Kidney (tissue), 14 donors: ENCODE measurements around the gene KASH5. TPM values are rescaled to one million over a fixed set of nuclear protein-coding genes. Genes with fewer than 3 reads are reported as not detected.
A peak's percentile ranks its signal among the peaks of the same experiment; 100 is the strongest.

Experiments used
- DNase-seq, 5 donors: peaks; one replicate each; pipeline ENCODE4 v3.0.0-alpha.2; 2013 to 2020
- FAIRE-seq: peaks from 2 replicates; lab custom pipeline; 2012; peaks lifted over from hg19 to GRCh38; lab: Jason Lieb, UNC
- H3K27ac ChIP-seq, 2 donors: one replicate each; pipeline ENCODE4 v1.7.0; 2013; ENCODE audit warnings: low read depth in 2 of 2, low read length in 2 of 2, inconsistent platforms in 1 of 2
- H3K27me3 ChIP-seq: one replicate; pipeline ENCODE4 v1.7.1; 2013; ENCODE audit warnings: low read length, inconsistent platforms; ENCODE audit not compliant: control insufficient read depth, insufficient read depth
- H3K36me3 ChIP-seq, 3 donors: one replicate each; pipeline versions ENCODE4 v1.7.0 to v1.7.1; 2013; ENCODE audit warnings: low read length in 3 of 3, control low read depth in 1 of 3, inconsistent platforms in 1 of 3; ENCODE audit not compliant: insufficient read depth in 3 of 3, control insufficient read depth in 2 of 3
- H3K4me1 ChIP-seq, 3 donors: one replicate each; pipeline versions ENCODE4 v1.7.0 to v1.7.1; 2013; ENCODE audit warnings: low read length in 3 of 3, inconsistent platforms in 1 of 3, low read depth in 1 of 3; ENCODE audit not compliant: control insufficient read depth in 2 of 3, insufficient read depth in 2 of 3
- H3K4me3 ChIP-seq, 3 donors: one replicate each; pipeline versions ENCODE4 v1.7.0 to v1.8.1; 2013; ENCODE audit warnings: low read length in 3 of 3, control low read depth in 1 of 3, inconsistent platforms in 1 of 3
- H3K9ac ChIP-seq, 3 donors: one replicate each; pipeline versions ENCODE4 v1.7.0 to v1.7.1; 2013; ENCODE audit warnings: low read length in 3 of 3, control low read depth in 1 of 3, inconsistent platforms in 1 of 3
- H3K9me3 ChIP-seq, 3 donors: one replicate each; pipeline versions ENCODE4 v1.7.0 to v1.7.1; 2013; ENCODE audit warnings: low read length in 3 of 3, control low read depth in 1 of 3, inconsistent platforms in 1 of 3; ENCODE audit not compliant: control insufficient read depth in 2 of 3, insufficient read depth in 1 of 3
- CTCF ChIP-seq: IDR thresholded peaks from 3 replicates; pipeline ENCODE4 v1.5.1; 2012; ENCODE audit warnings: mild to moderate bottlenecking, moderate library complexity, borderline replicate concordance; ENCODE audit not compliant: insufficient read depth; ENCODE audit errors: extremely low read depth
- intact Hi-C: fragments of 100-400 bp; cut with DNase I; formaldehyde crosslinking; loops from one replicate; pipeline ENCODE4 v1.11.1; 2022
- polyA plus RNA-seq: library from polyadenylated mRNA; stranded (reverse); fragments of 350-450 nt; fragmentation: Illumina TruSeq; extraction: RNeasy Lipid Tissue Mini Kit (QIAGEN cat#74804); gene quantifications from one replicate; pipeline ENCODE4 v1.2.3, GENCODE V29; 2014; ENCODE audit warnings: low read depth, low replicate concordance; ENCODE audit not compliant: insufficient read depth
- total RNA-seq: library from RNA; stranded (reverse); fragmentation: NEBNext Ultra II Directional; extraction: Animal tissue kit (Norgen Biotek cat#: 25700); gene quantifications from one replicate; pipeline ENCODE4 v1.2.1, GENCODE V29; 2021
- donor health status: control.
- donor health status: control.
- donor health status: control.
- donor health status: control.
- donor health status: control.
- donor health status: DM: yes; HTN: yes; CAD: no.
- donor health status: Normal renal cell carcinoma (clear cell type).

KASH5 gene
- total and polyA plus RNA-seq, 2 donors from 2014 or later, result not detected

- H3K36me3 ChIP-seq, result peaks cover 0 to 4% (median 2%) of the 10 kb centered on the region in 3 donors
- FAIRE-seq, result no peak
- no peak overlapping the region for H3K27ac ChIP-seq
- no peak overlapping the region for H3K4me3 ChIP-seq
- peaks cover 7% of the 10 kb centered on the region for H3K27me3 ChIP-seq
- intact Hi-C loops, result loop anchor here (10.0 kb wide), 1 partner anchor 51 kb away; no protein-coding TSS in a partner anchor
- no peak for TF ChIP-seq CTCF
- H3K4me1 ChIP-seq, result peaks cover 0 to 6% (median 0%) of the 10 kb centered on the region in 3 donors
- no peak overlapping the region for H3K9ac ChIP-seq
- H3K9me3 ChIP-seq, result no peaks in the 10 kb centered on the region
- DNase-seq, result no peak
These were observed 57.9 kb downstream of the KASH5 start for GRCh38 chr19:49445997-49446396.

- no peak overlapping the region for H3K4me3 ChIP-seq
- peaks cover 0 to 6% (median 3%) of the 10 kb centered on the region in 3 donors for H3K4me1 ChIP-seq
- DNase-seq, result peak in 1 of 5 donors; percentile 36
- no peak overlapping the region for H3K27ac ChIP-seq
- H3K9ac ChIP-seq, result no peak overlapping the region
- intact Hi-C loops, result loop anchor here (10.0 kb wide), 1 partner anchor 53 kb away; no protein-coding TSS in a partner anchor
- no peak for TF ChIP-seq CTCF
- no peaks in the 10 kb centered on the region for H3K9me3 ChIP-seq
- FAIRE-seq, result no peak
- no peaks in the 10 kb centered on the region for H3K27me3 ChIP-seq
- peaks cover 0 to 4% (median 2%) of the 10 kb centered on the region in 3 donors for H3K36me3 ChIP-seq
These were observed 59.7 kb downstream of the KASH5 start for GRCh38 chr19:49447485-49448431.

- H3K9ac ChIP-seq, result no peak overlapping the region
- H3K4me1 ChIP-seq, result peaks cover 0 to 6% (median 3%) of the 10 kb centered on the region in 3 donors
- DNase-seq (no peak), FAIRE-seq (no peak)
- intact Hi-C loops, result loop anchor here (10.0 kb wide), 1 partner anchor 54 kb away; no protein-coding TSS in a partner anchor
- no peaks in the 10 kb centered on the region for H3K9me3 ChIP-seq
- no peak for TF ChIP-seq CTCF
- no peaks in the 10 kb centered on the region for H3K27me3 ChIP-seq
- H3K27ac ChIP-seq, result no peak overlapping the region
- H3K36me3 ChIP-seq, result peaks cover 0 to 4% (median 2%) of the 10 kb centered on the region in 3 donors
- H3K4me3 ChIP-seq, result no peak overlapping the region
These were observed 60.4 kb downstream of the KASH5 start for GRCh38 chr19:49448432-49448786.
